Suprapubic skin (tissue), 4 donors: Measurements from ENCODE around the gene GATA1.

ENCODE experiments used
- CTCF ChIP-seq, 2 donors: fragments of 200-600 bp in 1 of 2; fragments of 450-650 bp in 1 of 2; sonication (generic) in 1 of 2; IDR thresholded peaks; one replicate each; pipeline ENCODE4 v1.5.1; 2016 to 2019; ENCODE audit warnings: antibody characterized with exemption in 2 of 2, mild to moderate bottlenecking in 1 of 2, moderate library complexity in 1 of 2
- EP300 ChIP-seq: sonication (generic); formaldehyde crosslinking; IDR thresholded peaks from one replicate; pipeline ENCODE4 v1.6.1; 2017; ENCODE audit warnings: antibody characterized with exemption
- POLR2A ChIP-seq, 2 donors: fragments of 450-650 bp; IDR thresholded peaks; one replicate each; pipeline ENCODE4 v1.6.1; 2017; ENCODE audit warnings: antibody characterized with exemption in 2 of 2, mild to moderate bottlenecking in 2 of 2, moderate library complexity in 2 of 2
- POLR2AphosphoS5 ChIP-seq, 3 donors: sonication (generic); formaldehyde crosslinking; IDR thresholded peaks; one replicate each; pipeline ENCODE4 v1.6.1; 2017; ENCODE audit warnings: antibody characterized with exemption in 3 of 3

GRCh38 chrX:48776818-48777439, 9.5 kb upstream of the GATA1 start:
- no peak for TF ChIP-seq CTCF (IDR thresholded peaks at IDR 0.05)
- no peak for TF ChIP-seq POLR2A (IDR thresholded peaks at IDR 0.05)
- TF ChIP-seq POLR2AphosphoS5 (IDR thresholded peaks at IDR 0.05), result no peak
- TF ChIP-seq EP300, result no peak
